OCI-LY7 (cell line): Measurements from ENCODE around the gene STAG1. TPM values are rescaled to one million over a fixed set of nuclear protein-coding genes. Genes with fewer than 3 reads are reported as not detected.
"Not testable (repeated sequence)": the region's sequence is repeated elsewhere in the genome, so short reads cannot be mapped to it uniquely, and the experiment has no call there.

Experiments used
- BruUV-seq: library from RNA; stranded (reverse); fragments of 400-500 nt; replicated peaks from 2 replicates; lab custom pipeline; 2021; lab: Mats Ljungman, UMichigan
- CTCF ChIA-PET: fragments of 300-600 bp; sonication (Branson Sonifier 250); formaldehyde crosslinking; loops from one replicate; lab custom pipeline; 2022; ENCODE audit warnings: antibody characterized with exemption; ENCODE audit not compliant: unreplicated experiment; lab: Charles Lee
- POLR2A ChIA-PET: fragments of 300-600 bp; sonication (Branson Sonifier 250); formaldehyde crosslinking; loops from one replicate; lab custom pipeline; 2022; ENCODE audit warnings: antibody characterized with exemption; lab: Charles Lee
- DNase-seq: peaks from one replicate; pipeline ENCODE4 v3.0.0-alpha.2; 2015; ENCODE audit warnings: low spot score
- H2AFZ ChIP-seq: fragments of 200-600 bp; sonication (generic), shearing (Covaris generic); 2 replicates; pipeline ENCODE4 v1.6.1; 2014; ENCODE audit warnings: mild to moderate bottlenecking, antibody characterized with exemption, low read length, moderate library complexity
- H3K27ac ChIP-seq: fragments of 200-600 bp; sonication (generic); 2 replicates; pipeline ENCODE4 v1.5.1; 2014; ENCODE audit warnings: mixed run types, low read depth, mild to moderate bottlenecking, moderate library complexity, low read length, inconsistent platforms; ENCODE audit not compliant: poor library complexity, severe bottlenecking
- H3K36me3 ChIP-seq: fragments of 200-600 bp; sonication (generic); 2 replicates; pipeline ENCODE4 v1.6.1; 2014; ENCODE audit warnings: mild to moderate bottlenecking, antibody characterized with exemption, low read length, moderate library complexity, mixed read lengths; ENCODE audit not compliant: insufficient read depth
- H3K4me1 ChIP-seq: fragments of 200-600 bp; sonication (generic); 2 replicates; pipeline ENCODE4 v1.5.1; 2014; ENCODE audit warnings: mild to moderate bottlenecking, low read length; ENCODE audit not compliant: insufficient read depth, poor library complexity, severe bottlenecking
- H3K4me2 ChIP-seq: fragments of 200-600 bp; sonication (generic); 2 replicates; pipeline ENCODE4 v1.6.1; 2014; ENCODE audit warnings: mild to moderate bottlenecking, low read length
- H3K4me3 ChIP-seq: fragments of 200-600 bp; sonication (generic); 2 replicates; pipeline ENCODE4 v1.5.1; 2014; ENCODE audit warnings: mild to moderate bottlenecking, low read depth, low read length; ENCODE audit not compliant: poor library complexity, severe bottlenecking
- H3K79me2 ChIP-seq: fragments of 200-600 bp; sonication (generic); 2 replicates; pipeline ENCODE4 v1.6.1; 2016; ENCODE audit warnings: low read depth, mild to moderate bottlenecking, low read length, moderate library complexity, mixed read lengths; ENCODE audit not compliant: insufficient read depth
- H3K9me2 ChIP-seq: fragments of 200-600 bp; sonication (generic); 2 replicates; pipeline ENCODE4 v1.6.1; 2016; ENCODE audit warnings: mild to moderate bottlenecking, low read length, mixed read lengths; ENCODE audit not compliant: insufficient read depth
- H3K9me3 ChIP-seq: fragments of 200-600 bp; sonication (generic); 2 replicates; pipeline ENCODE4 v1.6.1; 2014; ENCODE audit warnings: mild to moderate bottlenecking, mixed run types, low read length, mixed read lengths
- H4K20me1 ChIP-seq: fragments of 200-600 bp; sonication (generic); 2 replicates; pipeline ENCODE4 v1.6.1; 2014; ENCODE audit warnings: mild to moderate bottlenecking, antibody characterized with exemption, low read length, moderate library complexity, mixed read lengths; ENCODE audit not compliant: insufficient read depth
- EZH2phosphoT487 ChIP-seq: fragments of 200-600 bp; sonication (generic); IDR thresholded peaks from 2 replicates; pipeline ENCODE4 v1.6.1; 2018; ENCODE audit warnings: low read depth, borderline replicate concordance, mild to moderate bottlenecking, mixed run types, antibody characterized with exemption, low read length, moderate library complexity, mixed read lengths
- intact Hi-C: fragments of 100-400 bp; cut with micrococcal nuclease; formaldehyde crosslinking; loops from one replicate; pipeline ENCODE4 v1.10.0; 2022; ENCODE audit not compliant: unreplicated experiment
- total RNA-seq, 2 experiments: library from RNA; depleted of rRNA in 1 of 2; stranded (reverse); fragments of >200 nt in 1 of 2; shearing (Covaris generic) in 1 of 2; gene quantifications; 2 replicates each; pipeline ENCODE4 v1.2.3, GENCODE V29; 2014 to 2022
- TF ChIP-seq, protein P1 (sequence below): fragments of 200-600 bp; sonication (generic); conservative IDR thresholded peaks from 2 replicates; pipeline ENCODE4 v1.5.1; 2014; ENCODE audit warnings: mild to moderate bottlenecking, antibody characterized with exemption, low read length, moderate library complexity, mixed read lengths

Gene STAG1
- total RNA-seq, 2 experiments from 2014 or later, result 30.7 to 46.6 TPM

DNA sequence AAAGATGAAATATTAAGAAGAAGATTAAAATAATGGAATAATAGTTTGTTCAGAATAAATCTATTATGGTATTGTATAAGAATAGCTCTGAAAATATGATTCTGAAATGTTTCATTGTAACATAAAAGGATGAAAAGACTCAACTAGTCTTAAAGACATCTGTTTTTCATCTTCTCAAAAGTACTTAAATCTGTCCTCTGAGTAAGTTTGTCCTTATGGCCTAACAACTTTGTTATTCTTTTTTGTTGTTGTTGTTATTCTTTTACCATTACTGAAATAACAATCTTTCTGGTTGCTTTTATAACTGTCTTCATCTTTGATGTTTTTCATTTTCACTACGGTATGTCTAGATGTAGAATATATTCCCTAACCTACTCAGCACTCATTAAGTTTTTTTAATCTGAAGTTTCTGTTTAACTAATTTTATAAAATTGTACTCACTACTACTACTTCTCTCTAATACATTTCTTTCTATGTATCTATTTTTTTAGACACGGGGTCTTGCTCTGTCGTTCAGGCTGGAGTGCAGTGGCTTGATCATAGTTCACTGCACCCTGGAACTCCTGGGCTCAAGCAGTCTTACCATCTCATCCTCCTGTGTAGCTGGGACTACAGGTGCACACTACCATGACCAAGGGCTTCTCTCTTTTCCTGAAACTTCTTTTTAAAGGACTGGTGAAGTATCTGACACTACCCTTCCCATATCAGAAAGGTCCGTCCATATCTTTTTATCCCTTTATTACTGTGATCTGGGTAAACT, 261.4 kb downstream of the STAG1 start:
- TF ChIP-seq, protein P1, sequence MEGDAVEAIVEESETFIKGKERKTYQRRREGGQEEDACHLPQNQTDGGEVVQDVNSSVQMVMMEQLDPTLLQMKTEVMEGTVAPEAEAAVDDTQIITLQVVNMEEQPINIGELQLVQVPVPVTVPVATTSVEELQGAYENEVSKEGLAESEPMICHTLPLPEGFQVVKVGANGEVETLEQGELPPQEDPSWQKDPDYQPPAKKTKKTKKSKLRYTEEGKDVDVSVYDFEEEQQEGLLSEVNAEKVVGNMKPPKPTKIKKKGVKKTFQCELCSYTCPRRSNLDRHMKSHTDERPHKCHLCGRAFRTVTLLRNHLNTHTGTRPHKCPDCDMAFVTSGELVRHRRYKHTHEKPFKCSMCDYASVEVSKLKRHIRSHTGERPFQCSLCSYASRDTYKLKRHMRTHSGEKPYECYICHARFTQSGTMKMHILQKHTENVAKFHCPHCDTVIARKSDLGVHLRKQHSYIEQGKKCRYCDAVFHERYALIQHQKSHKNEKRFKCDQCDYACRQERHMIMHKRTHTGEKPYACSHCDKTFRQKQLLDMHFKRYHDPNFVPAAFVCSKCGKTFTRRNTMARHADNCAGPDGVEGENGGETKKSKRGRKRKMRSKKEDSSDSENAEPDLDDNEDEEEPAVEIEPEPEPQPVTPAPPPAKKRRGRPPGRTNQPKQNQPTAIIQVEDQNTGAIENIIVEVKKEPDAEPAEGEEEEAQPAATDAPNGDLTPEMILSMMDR, result no peak
- no peak for TF ChIP-seq EZH2phosphoT487
- Histone ChIP-seq H2AFZ (no peak overlapping the region), H3K79me2 (no peaks in the 10 kb centered on the region), H3K4me3 (no peak overlapping the region), H3K36me3 (peaks cover 69% of the 10 kb centered on the region), H4K20me1 (no peaks in the 10 kb centered on the region), H3K4me1 (no peaks in the 10 kb centered on the region), H3K9me2 (no peaks in the 10 kb centered on the region), H3K4me2 (no peak overlapping the region), H3K9me3 (0 out of 2 replicates have a peak, but pooled peaks cover 5% of the 10 kb centered on the region), H3K27ac (no peak overlapping the region)
- intact Hi-C loops, result no loop called here
- TSS peak; percentile 9 for BruUV-seq
- no peak for DNase-seq
- CTCF ChIA-PET, result no interaction called here
- POLR2A ChIA-PET, result interaction anchor here (0.7 kb wide), 1 partner anchor 1878 kb away, joined by 3 read pairs; no protein-coding TSS in a partner anchor

DNA sequence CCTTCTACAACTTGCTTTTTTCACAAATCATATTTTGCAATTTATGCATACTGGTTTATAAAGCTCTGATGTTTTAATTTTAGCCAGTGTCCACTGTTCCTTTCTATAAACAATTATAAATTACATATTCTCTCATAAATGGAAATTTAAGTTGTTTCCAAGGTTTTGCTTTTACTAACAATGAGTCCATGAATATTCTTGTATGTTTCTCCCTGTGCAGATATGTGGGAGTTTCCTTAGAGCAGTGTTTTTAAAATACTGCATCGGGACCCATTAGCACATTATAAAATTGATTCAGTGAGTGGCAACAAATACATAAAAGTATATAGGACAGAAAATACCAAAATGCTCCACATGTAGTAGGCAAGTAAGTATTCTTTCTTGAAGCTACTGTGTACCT, 266.4 kb downstream of the STAG1 start:
- no peaks in the 10 kb centered on the region for H3K79me2 ChIP-seq
- H3K4me1 ChIP-seq, result no peaks in the 10 kb centered on the region
- no peak for DNase-seq
- no TSS peak for BruUV-seq
- no peak overlapping the region for H2AFZ ChIP-seq
- ChIA-PET CTCF (no interaction called here), POLR2A (interaction anchor here (0.8 kb wide), 2 partner anchors 21 to 398 kb away, joined by 3 read pairs; no protein-coding TSS in a partner anchor)
- no peak overlapping the region for H3K4me3 ChIP-seq
- H3K4me2 ChIP-seq, result no peak overlapping the region
- H3K27ac ChIP-seq, result no peak overlapping the region
- TF ChIP-seq, protein P1, result no peak
- TF ChIP-seq EZH2phosphoT487, result no peak
- H4K20me1 ChIP-seq, result no peaks in the 10 kb centered on the region
- H3K9me3 ChIP-seq, result no peaks in the 10 kb centered on the region
- intact Hi-C loops, result no loop called here
- no peaks in the 10 kb centered on the region for H3K9me2 ChIP-seq
- H3K36me3 ChIP-seq, result peaks cover 31% of the 10 kb centered on the region

DNA sequence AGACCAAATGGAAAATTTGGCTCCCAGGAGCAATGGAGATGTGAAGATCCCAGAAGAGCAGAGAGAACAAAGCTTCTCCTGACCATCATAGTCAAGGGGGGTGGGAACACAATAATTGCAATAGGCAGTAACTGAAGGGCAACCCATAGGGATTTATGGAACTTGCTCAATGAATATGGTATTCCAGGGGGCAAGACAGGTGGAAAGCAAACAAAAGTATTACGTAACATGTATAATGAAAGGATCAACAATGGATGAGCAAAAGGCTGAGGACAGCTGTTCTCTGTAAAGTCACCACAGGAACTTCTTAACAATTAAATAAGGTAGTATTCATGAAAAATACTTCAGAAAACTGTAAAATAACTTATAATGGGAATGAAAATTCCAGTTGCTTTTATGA, 275.9 kb downstream of the STAG1 start:
- Histone ChIP-seq H4K20me1 (no peaks in the 10 kb centered on the region), H3K9me3 (no peaks in the 10 kb centered on the region; the same call in 1 of the 2 replicates), H3K4me1 (no peaks in the 10 kb centered on the region), H3K27ac (no peak overlapping the region), H3K79me2 (no peaks in the 10 kb centered on the region), H3K9me2 (no peaks in the 10 kb centered on the region), H3K36me3 (peaks cover 59% of the 10 kb centered on the region), H3K4me2 (no peak overlapping the region), H2AFZ (no peak overlapping the region), H3K4me3 (no peak overlapping the region)
- no TSS peak for BruUV-seq
- ChIA-PET CTCF (no interaction called here), POLR2A (interaction anchor here (0.6 to 1.5 kb wide), 3 partner anchors 11 to 161 kb away, joined by 3 to 4 read pairs (median 3); no protein-coding TSS in a partner anchor)
- TF ChIP-seq, protein P1, result no peak
- intact Hi-C loops, result no loop called here
- DNase-seq, result no peak

DNA sequence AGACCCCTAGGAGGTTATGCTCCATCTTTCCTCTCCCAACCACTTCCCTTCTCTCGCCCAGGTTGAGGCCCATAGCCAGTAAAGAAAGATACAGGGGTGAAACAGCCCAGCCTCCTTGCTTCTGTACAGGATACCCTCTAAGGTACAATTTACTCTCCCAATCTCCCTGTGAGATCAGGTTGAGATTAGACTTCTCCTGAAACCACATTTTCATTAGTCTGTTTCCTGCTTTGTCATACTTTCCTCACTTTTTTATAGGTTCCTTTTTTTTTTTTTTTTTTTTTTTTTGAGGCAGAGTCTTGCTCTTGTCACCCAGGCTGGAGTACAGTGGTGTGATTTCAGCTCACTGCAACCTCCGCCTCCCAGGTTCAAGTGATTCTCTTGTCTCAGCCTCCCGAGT, 277.3 kb downstream of the STAG1 start:
- peaks cover 65% of the 10 kb centered on the region for H3K36me3 ChIP-seq
- H3K27ac ChIP-seq, BruUV-seq, DNase-seq, H3K9me2 ChIP-seq, H4K20me1 ChIP-seq, H2AFZ ChIP-seq, H3K4me2 ChIP-seq, intact Hi-C loops, H3K4me1 ChIP-seq, H3K9me3 ChIP-seq, CTCF ChIA-PET, H3K4me3 ChIP-seq, H3K79me2 ChIP-seq: not testable (repeated sequence)
- POLR2A ChIA-PET, result interaction anchor here (0.5 to 0.8 kb wide), 2 partner anchors 10 to 101 kb away, joined by 3 read pairs; no protein-coding TSS in a partner anchor
